Measurements from ENCODE around the gene KIF26A. TPM values are rescaled to one million over a fixed set of nuclear protein-coding genes. Genes with fewer than 3 reads are reported as not detected.
"Not testable (repeated sequence)": the region's sequence is repeated elsewhere in the genome, so short reads cannot be mapped to it uniquely, and the experiment has no call there.

The KIF26A gene
- total RNA-seq, 1 donor from 2014 or later, result 0.26 TPM

DNA sequence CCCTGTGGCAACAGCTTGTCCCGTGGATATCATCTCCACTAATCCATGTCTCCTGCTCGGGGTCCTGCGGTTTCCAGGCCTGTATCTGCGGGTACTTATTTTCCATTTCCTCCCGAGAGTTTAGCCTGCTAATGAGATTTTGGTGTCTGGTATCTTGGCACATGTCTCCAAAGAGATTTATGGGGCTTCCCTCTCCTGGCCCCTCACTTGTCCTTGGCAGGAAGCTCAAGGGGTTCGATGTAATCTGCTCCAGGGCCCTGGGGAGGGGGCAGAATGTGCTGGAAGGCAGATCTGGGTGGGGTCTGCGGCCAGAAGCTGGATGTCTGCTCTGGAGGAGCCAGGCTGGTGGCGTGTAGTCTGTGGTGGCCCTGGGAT is 85.7 kb downstream of the KIF26A start:
- no peak overlapping the region for H3K4me3 ChIP-seq (ENCODE audit: low read depth, low read length)
- FAIRE-seq, result no peak
- TF ChIP-seq, protein P1, sequence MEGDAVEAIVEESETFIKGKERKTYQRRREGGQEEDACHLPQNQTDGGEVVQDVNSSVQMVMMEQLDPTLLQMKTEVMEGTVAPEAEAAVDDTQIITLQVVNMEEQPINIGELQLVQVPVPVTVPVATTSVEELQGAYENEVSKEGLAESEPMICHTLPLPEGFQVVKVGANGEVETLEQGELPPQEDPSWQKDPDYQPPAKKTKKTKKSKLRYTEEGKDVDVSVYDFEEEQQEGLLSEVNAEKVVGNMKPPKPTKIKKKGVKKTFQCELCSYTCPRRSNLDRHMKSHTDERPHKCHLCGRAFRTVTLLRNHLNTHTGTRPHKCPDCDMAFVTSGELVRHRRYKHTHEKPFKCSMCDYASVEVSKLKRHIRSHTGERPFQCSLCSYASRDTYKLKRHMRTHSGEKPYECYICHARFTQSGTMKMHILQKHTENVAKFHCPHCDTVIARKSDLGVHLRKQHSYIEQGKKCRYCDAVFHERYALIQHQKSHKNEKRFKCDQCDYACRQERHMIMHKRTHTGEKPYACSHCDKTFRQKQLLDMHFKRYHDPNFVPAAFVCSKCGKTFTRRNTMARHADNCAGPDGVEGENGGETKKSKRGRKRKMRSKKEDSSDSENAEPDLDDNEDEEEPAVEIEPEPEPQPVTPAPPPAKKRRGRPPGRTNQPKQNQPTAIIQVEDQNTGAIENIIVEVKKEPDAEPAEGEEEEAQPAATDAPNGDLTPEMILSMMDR (IDR thresholded peaks at IDR 0.05; ENCODE audit: insufficient read depth, low read length, severe bottlenecking), result no peak
- no peak for DNase-seq (ENCODE audit: low read depth)
- no peaks in the 10 kb centered on the region for H3K27me3 ChIP-seq (ENCODE audit: control insufficient read depth, insufficient read depth, low read length)
- H3K36me3 ChIP-seq (ENCODE audit: control insufficient read depth, insufficient read depth, low read length), result no peaks in the 10 kb centered on the region

DNA sequence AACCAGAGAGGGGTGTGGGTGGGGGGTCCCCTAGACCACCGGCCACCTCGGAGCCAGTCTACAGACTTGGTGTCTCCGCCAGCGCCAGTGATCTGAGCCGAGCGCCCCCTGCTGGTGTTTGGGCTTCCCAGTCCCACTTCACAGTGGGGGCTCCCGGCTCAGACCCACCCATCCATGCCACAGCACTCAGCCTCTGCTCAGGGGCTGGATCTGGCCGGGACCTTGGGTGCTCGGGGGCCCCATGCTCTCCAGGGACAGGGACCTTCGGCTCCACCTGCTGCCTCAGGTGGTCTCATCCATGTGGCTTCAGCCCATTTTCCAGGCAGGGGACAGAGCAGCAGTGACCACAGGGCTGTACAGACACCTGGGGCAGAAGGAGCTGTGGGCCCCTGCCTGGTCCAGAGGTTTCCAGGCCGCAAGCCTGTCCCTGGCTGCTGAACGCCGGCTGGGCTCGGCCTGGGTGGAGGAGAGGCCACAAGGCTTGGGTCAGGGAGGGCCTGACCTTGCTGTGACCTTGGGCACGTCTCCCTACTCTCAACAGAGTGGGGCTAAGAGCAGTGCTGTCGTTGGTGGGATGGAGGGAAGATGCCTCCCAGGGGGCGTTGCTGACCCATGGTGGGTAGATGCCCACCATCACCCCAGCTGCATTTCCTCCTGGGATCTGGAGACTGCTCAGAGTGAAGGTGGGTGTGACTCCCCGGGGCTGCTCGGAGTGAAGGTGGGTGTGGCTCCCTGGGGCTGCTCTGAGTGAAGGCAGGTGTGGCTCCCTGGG is 86.3 kb downstream of the KIF26A start:
- Histone ChIP-seq H3K36me3 (ENCODE audit: control insufficient read depth, insufficient read depth, low read length) (no peaks in the 10 kb centered on the region), H3K27me3 (ENCODE audit: control insufficient read depth, insufficient read depth, low read length) (no peaks in the 10 kb centered on the region), H3K4me3 (ENCODE audit: low read depth, low read length) (no peak overlapping the region)
- no peak for DNase-seq (ENCODE audit: low read depth)
- TF ChIP-seq, protein P1 (IDR thresholded peaks at IDR 0.05; ENCODE audit: insufficient read depth, low read length, severe bottlenecking), result no peak
- FAIRE-seq, result no peak

DNA sequence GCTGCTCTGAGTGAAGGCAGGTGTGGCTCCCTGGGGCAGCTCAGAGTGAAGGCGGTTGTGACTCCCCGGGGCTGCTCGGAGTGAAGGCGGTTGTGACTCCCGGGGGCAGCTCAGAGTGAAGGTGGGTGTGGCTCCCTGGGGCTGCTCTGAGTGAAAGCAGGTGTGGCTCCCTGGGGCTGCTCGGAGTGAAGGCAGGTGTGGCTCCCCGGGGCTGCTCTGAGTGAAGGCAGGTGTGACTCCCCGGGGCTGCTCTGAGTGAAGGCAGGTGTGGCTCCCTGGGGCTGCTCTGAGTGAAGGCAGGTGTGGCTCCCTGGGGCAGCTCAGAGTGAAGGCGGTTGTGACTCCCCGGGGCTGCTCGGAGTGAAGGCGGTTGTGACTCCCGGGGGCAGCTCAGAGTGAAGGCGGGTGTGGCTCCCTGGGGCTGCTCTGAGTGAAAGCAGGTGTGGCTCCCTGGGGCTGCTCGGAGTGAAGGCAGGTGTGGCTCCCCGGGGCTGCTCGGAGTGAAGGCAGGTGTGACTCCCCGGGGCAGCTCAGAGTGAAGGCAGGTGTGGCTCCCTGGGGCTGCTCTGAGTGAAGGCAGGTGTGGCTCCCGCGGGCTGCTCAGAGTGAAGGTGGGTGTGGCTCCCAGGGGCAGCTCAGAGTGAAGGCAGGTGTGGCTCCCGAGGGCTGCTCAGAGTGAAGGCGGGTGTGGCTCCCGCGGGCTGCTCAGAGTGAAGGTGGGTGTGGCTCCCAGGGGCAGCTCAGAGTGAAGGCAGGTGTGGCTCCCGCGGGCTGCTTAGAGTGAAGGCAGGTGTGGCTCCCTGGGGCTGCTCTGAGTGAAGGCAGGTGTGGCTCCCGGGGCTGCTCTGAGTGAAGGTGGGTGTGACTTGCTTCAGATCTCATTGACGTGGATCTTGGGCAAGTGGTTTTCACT is 87.1 kb downstream of the KIF26A start:
- not testable (repeated sequence) for H3K4me3 ChIP-seq (ENCODE audit: low read depth, low read length); H3K36me3 ChIP-seq (ENCODE audit: control insufficient read depth, insufficient read depth, low read length); DNase-seq (ENCODE audit: low read depth); FAIRE-seq; H3K27me3 ChIP-seq (ENCODE audit: control insufficient read depth, insufficient read depth, low read length)

DNA sequence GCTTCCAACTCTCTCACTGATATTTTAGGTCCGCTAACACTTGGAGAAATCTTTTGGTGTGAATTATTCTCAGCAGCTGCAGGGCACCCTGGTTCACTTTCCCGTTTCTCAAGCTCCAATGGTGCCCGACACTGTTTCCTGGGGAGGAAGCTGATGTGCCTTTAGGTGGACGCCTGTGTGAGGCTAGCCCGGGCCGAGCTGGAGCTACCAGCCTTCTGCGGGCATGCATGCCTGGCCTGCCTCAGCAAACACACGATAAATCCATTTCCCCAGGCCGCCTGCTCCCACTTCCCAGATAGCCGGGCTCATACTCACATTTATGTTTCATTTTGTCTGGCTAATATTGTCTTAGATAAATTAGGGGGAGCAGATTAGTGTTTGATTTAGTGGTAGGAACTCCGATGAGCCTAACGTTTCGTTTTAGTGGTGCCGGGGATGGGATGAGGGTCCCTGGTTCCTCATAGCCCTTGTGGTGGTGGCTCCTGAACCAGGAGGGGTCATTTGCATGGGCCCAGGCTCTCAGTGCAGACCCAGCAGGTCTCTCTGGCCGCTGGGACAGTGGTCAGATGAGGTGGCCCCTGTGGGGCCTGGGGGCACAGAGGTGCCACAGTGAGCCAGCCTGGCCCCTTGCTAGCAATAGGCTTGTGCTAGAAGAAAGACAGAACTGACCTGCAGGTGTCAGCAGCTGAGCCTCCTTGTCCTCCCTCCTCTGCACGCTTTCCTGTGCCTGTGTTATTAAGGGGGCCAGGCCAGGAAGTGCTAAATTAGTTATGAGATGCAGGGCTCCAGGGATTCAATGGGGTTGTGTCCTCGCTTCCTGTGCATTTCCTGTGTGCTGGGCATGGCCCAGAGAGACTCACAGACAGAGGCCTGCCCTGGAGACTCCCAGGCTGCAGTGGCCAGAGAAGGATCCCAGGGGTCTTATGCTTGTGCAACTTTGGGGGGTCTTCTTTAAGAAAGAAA is 88.3 kb downstream of the KIF26A start:
- no peaks in the 10 kb centered on the region for H3K27me3 ChIP-seq (ENCODE audit: control insufficient read depth, insufficient read depth, low read length)
- H3K4me3 ChIP-seq (ENCODE audit: low read depth, low read length), result no peak overlapping the region
- DNase-seq (ENCODE audit: low read depth) (no peak), FAIRE-seq (peak; percentile 43)
- no peaks in the 10 kb centered on the region for H3K36me3 ChIP-seq (ENCODE audit: control insufficient read depth, insufficient read depth, low read length)
- TF ChIP-seq, protein P1 (IDR thresholded peaks at IDR 0.05; ENCODE audit: insufficient read depth, low read length, severe bottlenecking), result no peak

DNA sequence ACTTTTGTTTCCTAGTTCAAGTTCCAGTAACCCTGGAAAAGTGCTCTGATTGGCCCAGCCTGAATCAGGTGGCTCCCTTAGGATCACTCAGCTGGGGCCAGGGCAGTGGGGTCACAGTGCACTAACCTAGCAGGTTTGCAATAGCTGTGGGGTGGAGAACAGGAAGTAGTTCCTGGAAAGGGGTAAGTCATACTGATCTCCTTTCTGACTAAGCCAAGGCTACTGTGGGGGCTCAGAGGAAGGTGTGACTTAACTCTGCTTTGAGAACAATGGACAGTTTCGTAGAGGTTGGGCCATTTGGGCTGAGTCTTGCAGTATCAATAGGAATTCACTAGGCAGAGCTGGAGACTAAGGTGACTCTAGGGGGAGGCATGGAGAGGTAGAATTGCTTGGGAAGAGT is 89.4 kb downstream of the KIF26A start:
- DNase-seq (ENCODE audit: low read depth) (no peak), FAIRE-seq (no peak)
- no peaks in the 10 kb centered on the region for H3K36me3 ChIP-seq (ENCODE audit: control insufficient read depth, insufficient read depth, low read length)
- H3K27me3 ChIP-seq (ENCODE audit: control insufficient read depth, insufficient read depth, low read length), result no peaks in the 10 kb centered on the region
- TF ChIP-seq, protein P1 (IDR thresholded peaks at IDR 0.05; ENCODE audit: insufficient read depth, low read length, severe bottlenecking), result no peak
- H3K4me3 ChIP-seq (ENCODE audit: low read depth, low read length), result no peak overlapping the region

Data from bronchial epithelial cell (primary cell).